Germinal center (tissue), 1 donor: ENCODE data around the gene STX5.
"Not testable (repeated sequence)": the region's sequence is repeated elsewhere in the genome, so short reads cannot be mapped to it uniquely, and the experiment has no call there.

Experiments
- DNase-seq: peaks from one replicate; pipeline ENCODE4 v3.0.0; 2012; ENCODE audit warnings: mixed read lengths, low spot score

STX5 gene

GRCh38 chr11:62831520-62832335, at the start of gene STX5:
STX5 (minus strand) TSS chr11:62832051; CDS start chr11:62831243, 808 bp downstream.
- peak; percentile 98 for DNase-seq

DNA sequence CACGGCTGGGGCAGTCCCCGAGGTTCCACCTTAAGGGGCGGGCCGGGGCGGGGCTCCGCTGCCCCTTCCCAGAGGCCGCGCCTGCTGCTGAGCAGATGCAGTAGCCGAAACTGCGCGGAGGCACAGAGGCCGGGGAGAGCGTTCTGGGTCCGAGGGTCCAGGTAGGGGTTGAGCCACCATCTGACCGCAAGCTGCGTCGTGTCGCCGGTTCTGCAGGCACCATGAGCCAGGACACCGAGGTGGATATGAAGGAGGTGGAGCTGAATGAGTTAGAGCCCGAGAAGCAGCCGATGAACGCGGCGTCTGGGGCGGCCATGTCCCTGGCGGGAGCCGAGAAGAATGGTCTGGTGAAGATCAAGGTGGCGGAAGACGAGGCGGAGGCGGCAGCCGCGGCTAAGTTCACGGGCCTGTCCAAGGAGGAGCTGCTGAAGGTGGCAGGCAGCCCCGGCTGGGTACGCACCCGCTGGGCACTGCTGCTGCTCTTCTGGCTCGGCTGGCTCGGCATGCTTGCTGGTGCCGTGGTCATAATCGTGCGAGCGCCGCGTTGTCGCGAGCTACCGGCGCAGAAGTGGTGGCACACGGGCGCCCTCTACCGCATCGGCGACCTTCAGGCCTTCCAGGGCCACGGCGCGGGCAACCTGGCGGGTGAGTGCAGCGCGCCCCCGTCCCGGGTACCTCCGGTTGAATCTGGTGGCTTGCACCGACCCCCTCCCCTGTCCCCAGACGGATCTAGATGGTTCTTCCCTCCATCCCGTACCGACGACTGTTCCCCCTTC, 49.1 kb upstream of the STX5 start, which contains the start of gene SLC3A2:
Gene SLC3A2 (plus strand): TSS at position 94 of the 776 bp plus-strand sequence. CDS start 128 bp downstream, at position 222.
- DNase-seq = peak; percentile 88

GRCh38 chr11:62880231-62880802, 48.5 kb upstream of the STX5 start:
- peak; percentile 64 for DNase-seq

GRCh38 chr11:62879235-62879978, 47.6 kb upstream of the STX5 start:
- DNase-seq = no peak

GRCh38 chr11:62876712-62877111, 44.9 kb upstream of the STX5 start:
- no peak for DNase-seq

- no peak for DNase-seq
Observed at GRCh38 chr11:62875698-62876478, 44.0 kb upstream of the STX5 start.

- DNase-seq = no peak
Observed at GRCh38 chr11:62874851-62875250, 43.0 kb upstream of the STX5 start.

- no peak for DNase-seq
Observed at GRCh38 chr11:62865635-62866034, 33.8 kb upstream of the STX5 start.

DNA sequence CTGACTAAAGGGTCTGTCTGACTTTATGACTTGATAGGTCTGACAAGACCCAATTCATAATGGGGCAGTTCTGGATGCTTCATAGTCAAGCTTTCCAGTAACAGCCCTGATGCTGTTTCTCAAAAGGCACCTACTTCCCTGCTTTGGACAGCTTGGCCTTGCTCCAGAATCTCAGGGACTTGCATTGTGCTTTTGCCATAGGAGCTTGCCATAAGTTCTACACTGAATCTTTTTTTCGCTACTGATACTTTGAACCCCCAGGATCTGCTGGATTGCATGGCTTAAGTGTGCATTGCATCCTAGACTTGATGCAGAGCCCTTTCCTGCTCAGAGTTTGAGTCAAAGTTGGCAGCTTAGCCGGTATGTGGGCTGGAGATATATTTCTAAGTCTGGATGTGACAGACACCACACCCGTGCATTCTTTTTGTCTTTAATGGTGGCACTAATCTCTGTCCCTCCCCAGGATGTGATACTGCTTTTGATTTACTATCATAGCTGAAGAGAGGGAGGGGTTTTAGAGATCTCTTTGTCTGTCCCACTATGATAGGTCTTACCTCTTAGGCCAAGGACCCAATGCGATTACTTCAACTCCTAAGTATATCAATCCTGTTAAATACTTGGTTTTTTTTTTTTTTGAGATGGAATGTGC, 32.0 kb upstream of the STX5 start:
- DNase-seq = no peak

DNA sequence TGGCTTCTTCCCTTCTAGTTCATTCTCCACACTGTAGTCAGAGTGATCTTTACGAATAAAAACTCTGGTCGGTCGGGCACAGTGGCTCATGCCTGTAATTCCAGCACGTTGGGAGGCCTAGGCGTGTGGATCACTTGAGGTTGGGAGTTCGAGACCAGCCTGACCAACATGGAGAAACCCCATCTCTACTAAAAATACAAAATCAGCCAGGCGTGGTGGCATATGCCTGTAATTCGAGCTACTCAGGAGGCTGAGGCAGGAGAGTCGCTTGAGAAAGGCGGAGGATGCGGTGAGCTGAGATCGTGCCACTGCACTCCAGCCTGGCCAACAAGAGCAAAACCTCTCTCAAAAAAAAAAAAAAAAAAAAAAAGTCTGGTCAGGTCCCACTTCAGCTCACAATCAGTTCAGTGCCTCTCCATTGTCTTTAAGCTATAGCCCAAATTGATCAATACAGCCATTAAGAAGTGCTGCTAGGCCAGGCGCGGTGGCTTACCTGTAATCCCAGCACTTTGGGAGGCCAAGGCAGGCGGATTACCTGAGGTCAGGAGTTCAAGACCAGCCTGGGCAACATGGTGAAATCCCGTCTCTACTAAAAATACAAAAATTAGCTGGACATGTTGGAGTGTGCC, 29.8 kb upstream of the STX5 start:
- DNase-seq = not testable (repeated sequence)

- no peak for DNase-seq
Observed at GRCh38 chr11:62860835-62861563, 29.1 kb upstream of the STX5 start.

GRCh38 chr11:62859281-62859703, 27.4 kb upstream of the STX5 start:
- not testable (repeated sequence) for DNase-seq

DNA sequence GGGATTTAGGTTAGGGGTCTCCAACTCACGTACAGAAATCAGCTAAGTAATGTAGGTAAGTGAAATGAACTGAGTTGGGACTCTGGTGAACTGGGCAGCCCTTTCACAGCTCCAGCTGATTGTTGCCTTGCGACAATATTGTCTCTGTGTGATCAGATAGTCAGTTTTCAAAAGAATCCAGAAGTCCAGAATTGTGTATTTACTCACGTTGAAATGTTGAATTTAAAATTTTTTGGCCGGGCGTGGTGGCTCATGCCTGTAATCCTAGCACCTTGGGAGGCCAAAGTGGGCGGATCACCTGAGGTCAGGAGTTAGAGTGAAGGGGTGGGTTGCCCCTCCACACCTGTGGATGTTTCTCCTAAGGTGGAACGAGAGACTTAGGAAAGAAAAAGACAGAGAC, 26.4 kb upstream of the STX5 start:
- no peak for DNase-seq

- no peak for DNase-seq
Observed at GRCh38 chr11:62857541-62857982, 25.7 kb upstream of the STX5 start.

DNA sequence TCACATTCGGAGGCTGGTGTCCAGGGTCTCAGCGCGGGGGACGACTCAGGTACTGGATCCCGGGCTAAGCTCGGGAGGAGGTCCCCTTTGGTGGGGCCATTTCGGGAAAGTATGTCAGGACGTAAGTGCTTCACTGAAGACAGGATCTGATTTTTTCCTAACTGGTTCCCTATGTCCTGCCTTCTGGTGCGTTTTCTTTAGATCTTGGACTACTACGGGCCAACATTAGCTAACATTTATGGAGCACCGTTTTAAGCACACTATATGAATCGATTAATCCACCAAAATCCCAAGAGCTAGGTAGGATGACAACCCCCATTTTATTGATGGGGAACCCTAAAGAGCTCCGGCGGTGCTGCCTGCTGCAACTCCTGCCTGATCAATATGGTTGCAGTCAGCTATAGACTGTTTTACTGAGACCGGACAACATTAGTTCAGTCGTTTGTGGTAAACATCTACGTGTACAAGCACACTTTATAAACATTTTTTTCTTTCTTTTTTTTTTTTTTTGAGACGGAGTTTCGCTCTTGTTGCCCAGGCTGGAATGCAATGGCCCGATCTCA, 24.6 kb upstream of the STX5 start:
- no peak for DNase-seq

DNA sequence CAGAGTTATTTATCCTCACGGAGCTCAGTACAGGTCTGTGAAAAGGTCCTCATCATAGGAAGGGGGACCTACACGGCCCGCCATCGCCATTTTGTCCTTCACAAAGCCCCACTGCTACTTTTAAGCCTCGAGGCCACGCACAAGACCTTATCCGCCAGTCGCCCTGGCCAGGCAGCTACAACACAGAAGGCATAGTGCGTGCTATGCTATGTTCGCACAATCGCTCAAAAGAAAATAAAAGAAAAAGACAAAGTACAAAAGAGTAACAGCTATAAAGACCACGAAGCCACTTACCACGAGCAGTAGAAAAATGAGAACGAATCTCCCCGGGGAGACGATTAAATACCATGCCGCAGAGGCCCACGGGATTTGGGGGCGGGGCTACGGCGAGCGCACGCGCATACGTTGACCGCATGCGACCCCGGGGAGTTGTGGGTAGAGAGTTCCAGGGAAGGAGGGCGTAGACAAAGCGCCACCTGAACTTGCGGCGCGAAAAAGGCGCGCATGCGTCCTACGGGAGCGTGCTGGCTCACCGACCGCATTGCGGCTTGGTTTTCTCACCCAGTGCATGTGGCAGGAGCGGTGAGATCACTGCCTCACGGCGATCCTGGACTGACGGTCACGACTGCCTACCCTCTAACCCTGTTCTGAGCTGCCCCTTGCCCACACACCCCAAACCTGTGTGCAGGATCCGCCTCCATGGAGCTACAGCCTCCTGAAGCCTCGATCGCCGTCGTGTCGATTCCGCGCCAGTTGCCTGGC, 23.9 kb upstream of the STX5 start:
- peak; percentile 96 for DNase-seq

DNA sequence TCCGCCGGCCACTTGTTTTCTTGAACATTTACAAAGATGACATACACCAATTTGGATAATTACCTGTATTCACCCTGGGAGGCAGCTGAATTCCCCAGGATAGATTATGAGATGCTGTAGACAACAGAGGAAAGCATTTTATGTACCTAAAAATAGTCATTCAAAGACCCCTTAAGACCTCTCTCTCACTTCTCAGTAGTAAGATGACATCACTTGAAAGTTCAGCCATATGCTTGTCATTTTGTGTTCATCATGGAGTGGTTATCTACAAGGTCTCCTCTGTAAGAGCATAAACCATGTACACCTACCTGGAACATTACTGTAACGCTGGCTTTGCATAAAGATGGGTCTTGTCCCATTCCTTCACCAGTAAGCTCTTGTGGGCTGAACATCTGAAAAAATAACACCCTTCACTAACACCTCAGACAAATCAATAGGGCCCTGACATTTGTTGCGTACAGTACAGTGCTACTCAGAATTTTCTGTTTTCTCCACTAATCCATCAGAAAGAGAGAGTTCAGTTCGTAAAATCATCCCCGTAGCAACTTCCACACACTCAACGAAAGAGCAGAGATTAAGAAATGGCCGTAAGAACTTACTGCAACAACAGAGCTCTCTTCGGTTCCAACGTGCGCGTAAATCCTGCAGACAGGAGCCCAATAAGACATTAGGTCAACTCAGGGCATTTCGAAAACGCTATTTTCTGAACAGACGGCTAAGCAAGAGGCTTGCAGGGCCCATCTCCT, 23.1 kb upstream of the STX5 start:
- DNase-seq = no peak
